Neural progenitor cell (in vitro differentiated cells): Measurements from ENCODE around the gene GORASP1.

ENCODE experiments used
- CTCF ChIP-seq: fragments of 200-600 bp; sonication (generic); IDR thresholded peaks from 2 replicates; pipeline ENCODE4 v1.5.1; 2017; ENCODE audit warnings: antibody characterized with exemption, mild to moderate bottlenecking
- EZH2phosphoT487 ChIP-seq: fragments of 200-600 bp; sonication (generic); IDR thresholded peaks from 2 replicates; pipeline ENCODE4 v1.6.1; 2017; ENCODE audit warnings: antibody characterized with exemption

- TF ChIP-seq CTCF (no peak), EZH2phosphoT487 (no peak)
These were observed 39.5 kb upstream of the GORASP1 start for GRCh38 chr3:39146611-39147591.
